MCF 10A (cell line): ENCODE data around the gene CDH18. TPM values are rescaled to one million over a fixed set of nuclear protein-coding genes. Genes with fewer than 3 reads are reported as not detected.

ENCODE experiments used
- BruUV-seq: library from RNA; stranded (reverse); fragments of 400-500 nt; replicated peaks from 2 replicates; lab custom pipeline; 2021; lab: Mats Ljungman, UMichigan
- CTCF ChIA-PET: fragments of 300-600 bp; sonication (Branson Sonifier 250); formaldehyde crosslinking; extraction: SDS; loops from one replicate; lab custom pipeline; 2021; ENCODE audit warnings: antibody characterized with exemption, inconsistent platforms; lab: Yijun Ruan, JAX
- POLR2A ChIA-PET: fragments of 300-600, 350-650 bp; sonication (Branson Sonifier 250); formaldehyde crosslinking; extraction: SDS; loops from one replicate; lab custom pipeline; 2020; ENCODE audit warnings: antibody characterized with exemption, inconsistent platforms; lab: Yijun Ruan, JAX
- DNase-seq: peaks from one replicate; pipeline ENCODE4 v3.0.0-alpha.2; 2018; ENCODE audit not compliant: unreplicated experiment
- H3K27ac Mint-ChIP-seq: one replicate; pipeline ENCODE4 v1.8.0; 2022; ENCODE audit warnings: mild to moderate bottlenecking, low read depth, mixed read lengths; ENCODE audit not compliant: unreplicated experiment
- H3K27me3 Mint-ChIP-seq: one replicate; pipeline ENCODE4 v1.8.0; 2022; ENCODE audit warnings: mixed read lengths; ENCODE audit not compliant: insufficient read depth, unreplicated experiment
- H3K36me3 Mint-ChIP-seq: one replicate; pipeline ENCODE4 v1.8.0; 2022; ENCODE audit warnings: mild to moderate bottlenecking, moderate library complexity, mixed read lengths; ENCODE audit not compliant: insufficient read depth, unreplicated experiment
- H3K4me1 Mint-ChIP-seq: one replicate; pipeline ENCODE4 v1.8.0; 2022; ENCODE audit warnings: mixed read lengths; ENCODE audit not compliant: insufficient read depth, unreplicated experiment
- H3K4me3 Mint-ChIP-seq: one replicate; pipeline ENCODE4 v1.8.0; 2022; ENCODE audit warnings: mild to moderate bottlenecking, moderate library complexity, mixed read lengths; ENCODE audit not compliant: unreplicated experiment
- H3K9me3 Mint-ChIP-seq: one replicate; pipeline ENCODE4 v1.8.0; 2022; ENCODE audit warnings: mixed read lengths; ENCODE audit not compliant: unreplicated experiment
- CTCF ChIP-seq: fragments of 200-600 bp; IDR thresholded peaks from one replicate; pipeline ENCODE4 v1.8.0; 2022; ENCODE audit warnings: antibody characterized with exemption, mild to moderate bottlenecking; ENCODE audit not compliant: unreplicated experiment
- intact Hi-C: fragments of 100-400 bp; cut with micrococcal nuclease; formaldehyde crosslinking; loops from 2 replicates; pipeline ENCODE4 v1.14.1; 2022
- total RNA-seq: library from RNA; stranded (reverse); gene quantifications from 2 replicates; pipeline ENCODE4 v1.2.3, GENCODE V29; 2022

Gene CDH18
- total RNA-seq, 1 experiment from 2014 or later, result not detected

DNA sequence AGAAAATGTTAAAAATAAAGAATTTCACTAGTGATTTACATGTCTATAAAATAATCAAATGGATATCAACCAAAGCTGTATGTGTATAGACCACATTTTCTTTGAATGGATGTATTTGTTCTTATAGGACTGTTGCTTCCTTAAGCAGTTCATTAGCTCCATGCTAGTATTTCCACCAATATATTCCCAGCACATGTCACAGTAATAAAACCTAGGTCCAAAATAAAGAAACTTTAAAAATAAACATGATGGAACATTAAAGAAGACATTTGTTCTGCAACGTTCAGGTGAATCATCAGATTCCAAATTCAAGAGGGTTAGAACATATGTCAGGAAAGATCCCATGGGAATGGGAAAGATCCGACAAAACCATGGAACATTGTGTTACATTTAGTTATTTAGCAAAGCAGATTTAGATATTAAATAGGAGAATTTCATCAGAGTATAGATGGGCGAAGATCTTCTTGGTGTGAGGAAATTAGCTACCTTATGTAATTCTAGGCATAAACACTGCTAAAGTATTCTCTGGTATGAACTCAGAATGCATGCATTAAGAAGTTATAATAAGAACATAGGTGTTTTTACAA, 490.7 kb downstream of the CDH18 start:
- intact Hi-C loops, result loop anchor here (5.0 kb wide), 1 partner anchor 35 kb away; no protein-coding TSS in a partner anchor
- H3K9me3 Mint-ChIP-seq, result no peaks in the 10 kb centered on the region
- no TSS peak for BruUV-seq
- ChIA-PET CTCF (interaction anchor here (0.5 to 0.9 kb wide), 3 partner anchors 48 to 87 kb away, joined by 3 read pairs; no protein-coding TSS in a partner anchor), POLR2A (interaction anchor here (0.8 to 1.3 kb wide), 2 partner anchors 28 to 51 kb away, joined by 3 to 5 read pairs; no protein-coding TSS in a partner anchor)
- no peak overlapping the region for H3K4me3 Mint-ChIP-seq
- H3K36me3 Mint-ChIP-seq, result no peaks in the 10 kb centered on the region
- no peaks in the 10 kb centered on the region for H3K27me3 Mint-ChIP-seq
- TF ChIP-seq CTCF, result no peak
- H3K4me1 Mint-ChIP-seq, result peaks cover 7% of the 10 kb centered on the region
- H3K27ac Mint-ChIP-seq, result no peak overlapping the region
- DNase-seq, result no peak

- Mint-ChIP-seq H3K4me1 (peaks cover 7% of the 10 kb centered on the region), H3K4me3 (no peak overlapping the region), H3K27ac (peak overlapping the region; percentile 82), H3K27me3 (no peaks in the 10 kb centered on the region), H3K36me3 (no peaks in the 10 kb centered on the region), H3K9me3 (no peaks in the 10 kb centered on the region)
- ChIA-PET POLR2A (no interaction called here), CTCF (interaction anchor here (0.6 to 0.9 kb wide), 2 partner anchors 49 to 718 kb away, joined by 3 read pairs; no protein-coding TSS in a partner anchor)
- intact Hi-C loops, result loop anchor here (5.0 kb wide), 1 partner anchor 36 kb away; no protein-coding TSS in a partner anchor
- DNase-seq, result peak; percentile 3
- no peak for TF ChIP-seq CTCF
- no TSS peak for BruUV-seq
These were observed 491.9 kb downstream of the CDH18 start for GRCh38 chr5:19496056-19496455.

GRCh38 chr5:19492861-19493260, 495.1 kb downstream of the CDH18 start:
- POLR2A ChIA-PET, result interaction anchor here (1.2 kb wide), 1 partner anchor 39 kb away, joined by 3 read pairs; no protein-coding TSS in a partner anchor
- no peaks in the 10 kb centered on the region for H3K36me3 Mint-ChIP-seq
- no peaks in the 10 kb centered on the region for H3K9me3 Mint-ChIP-seq
- BruUV-seq, result no TSS peak
- H3K27me3 Mint-ChIP-seq, result no peaks in the 10 kb centered on the region
- H3K4me1 Mint-ChIP-seq, result no peaks in the 10 kb centered on the region
- peak overlapping the region; percentile 17 for H3K27ac Mint-ChIP-seq
- no peak for DNase-seq
- H3K4me3 Mint-ChIP-seq, result no peak overlapping the region
- intact Hi-C loops, result no loop called here
- CTCF ChIA-PET, result no interaction called here
- TF ChIP-seq CTCF, result no peak

DNA sequence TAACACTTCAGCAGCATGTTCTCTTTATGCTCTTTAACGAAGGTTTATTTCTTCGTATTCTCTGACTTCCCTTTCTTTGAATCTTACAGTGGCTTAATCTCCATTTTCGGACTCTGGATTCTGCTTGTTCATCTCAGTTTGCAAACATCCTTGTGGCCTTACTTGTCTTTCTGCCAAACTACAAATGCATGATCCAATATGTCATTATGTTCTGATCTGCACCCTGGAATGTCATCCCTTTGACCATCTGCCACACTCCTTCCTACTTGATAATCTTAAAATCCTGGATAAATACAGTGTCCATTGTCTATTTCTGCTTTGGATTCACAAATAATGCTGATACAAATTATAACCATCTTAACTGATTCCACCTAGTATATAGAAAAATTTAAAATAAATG, 499.2 kb downstream of the CDH18 start:
- no peak for TF ChIP-seq CTCF
- ChIA-PET POLR2A (no interaction called here), CTCF (interaction anchor here (0.6 kb wide), 1 partner anchor 106 kb away, joined by 3 read pairs; no protein-coding TSS in a partner anchor)

More for the DNA sequence above, 499.2 kb downstream of the CDH18 start:
- H3K4me3 Mint-ChIP-seq, result no peak overlapping the region
- H3K27ac Mint-ChIP-seq, result no peak overlapping the region
- no peaks in the 10 kb centered on the region for H3K36me3 Mint-ChIP-seq
- H3K4me1 Mint-ChIP-seq, result no peaks in the 10 kb centered on the region
- intact Hi-C loops, result no loop called here
- BruUV-seq, result no TSS peak
- no peaks in the 10 kb centered on the region for H3K9me3 Mint-ChIP-seq
- no peaks in the 10 kb centered on the region for H3K27me3 Mint-ChIP-seq
- DNase-seq, result no peak
